ENCODE measurements around the gene SAA2. TPM values are rescaled to one million over a fixed set of nuclear protein-coding genes. Genes with fewer than 3 reads are reported as not detected.
A peak's percentile ranks its signal among the peaks of the same experiment; 100 is the strongest.
"Not testable (repeated sequence)": the region's sequence is repeated elsewhere in the genome, so short reads cannot be mapped to it uniquely, and the experiment has no call there.

The SAA2 gene
- total RNA-seq, 1 experiment from 2014 or later = not detected

DNA sequence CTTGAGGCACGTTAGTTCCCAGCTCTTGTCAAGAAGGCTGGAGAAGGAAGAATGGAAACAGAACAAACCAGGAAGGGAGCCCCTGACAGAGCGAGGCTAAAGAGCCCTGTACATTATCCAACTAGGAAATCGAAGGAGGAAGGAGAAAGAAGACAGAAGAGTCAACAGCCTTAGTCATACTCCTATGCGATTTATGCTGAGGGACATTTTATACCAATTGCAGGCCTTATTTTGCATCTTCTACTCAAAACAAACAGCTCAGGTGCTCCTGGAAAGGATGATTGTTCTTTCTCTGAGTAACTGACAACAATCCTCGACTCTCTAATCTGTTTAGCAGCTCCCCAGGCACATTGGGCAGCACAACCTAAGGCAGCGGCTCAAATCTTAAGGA lies 1.3 kb downstream of the SAA2 start:
- DNase-seq (ENCODE audit: low spot score) = not testable (repeated sequence)

DNA sequence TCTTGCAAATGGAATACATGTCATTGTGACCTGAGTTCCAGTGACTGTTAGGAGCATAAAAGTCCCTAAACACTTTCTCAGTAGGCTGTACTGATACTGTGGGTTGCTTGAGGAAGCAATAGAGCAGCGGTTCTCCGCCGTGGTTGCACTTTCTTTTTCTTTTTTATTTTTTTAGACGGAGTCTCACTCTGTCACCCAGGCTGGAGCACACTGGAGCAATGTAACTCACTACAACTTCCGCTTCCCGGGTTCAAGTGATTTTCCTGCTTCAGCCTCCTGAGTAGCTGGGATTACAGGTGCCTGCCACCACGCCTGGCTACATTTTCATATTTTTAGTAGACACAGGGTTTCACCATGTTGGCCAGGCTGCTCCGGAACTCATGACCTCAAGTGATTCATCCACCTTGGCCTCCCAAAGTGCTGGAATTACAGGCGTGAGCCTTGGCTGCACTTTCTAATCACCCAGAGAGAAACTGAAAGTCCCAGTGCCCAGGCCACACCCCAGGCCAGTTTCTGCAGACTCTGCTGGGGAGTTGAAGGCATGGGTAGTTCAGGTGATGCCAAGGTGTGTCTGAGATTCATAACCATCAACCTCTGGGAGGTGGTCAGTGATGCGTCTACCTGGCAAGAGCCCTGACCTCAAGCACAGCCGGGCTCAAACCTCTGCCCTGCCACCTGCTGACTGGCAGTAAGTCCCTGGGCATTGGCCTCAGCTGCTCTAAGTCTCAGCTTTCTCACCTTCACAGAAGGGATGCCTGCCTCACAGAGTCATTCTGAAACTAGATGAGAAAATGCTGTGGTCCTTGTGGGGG lies 1.9 kb downstream of the SAA2 start:
- DNase-seq (ENCODE audit: low spot score) = not testable (repeated sequence)

GRCh38 chr11:18245396-18245795 lies 3.1 kb downstream of the SAA2 start:
- no peak for DNase-seq (ENCODE audit: low spot score)

- peak; percentile 77 for DNase-seq (ENCODE audit: low spot score)
These were observed 4.6 kb downstream of the SAA2 start for GRCh38 chr11:18243783-18244362.

- no peak for DNase-seq (ENCODE audit: low spot score)
These were observed 8.8 kb downstream of the SAA2 start for GRCh38 chr11:18239655-18240054.

DNA sequence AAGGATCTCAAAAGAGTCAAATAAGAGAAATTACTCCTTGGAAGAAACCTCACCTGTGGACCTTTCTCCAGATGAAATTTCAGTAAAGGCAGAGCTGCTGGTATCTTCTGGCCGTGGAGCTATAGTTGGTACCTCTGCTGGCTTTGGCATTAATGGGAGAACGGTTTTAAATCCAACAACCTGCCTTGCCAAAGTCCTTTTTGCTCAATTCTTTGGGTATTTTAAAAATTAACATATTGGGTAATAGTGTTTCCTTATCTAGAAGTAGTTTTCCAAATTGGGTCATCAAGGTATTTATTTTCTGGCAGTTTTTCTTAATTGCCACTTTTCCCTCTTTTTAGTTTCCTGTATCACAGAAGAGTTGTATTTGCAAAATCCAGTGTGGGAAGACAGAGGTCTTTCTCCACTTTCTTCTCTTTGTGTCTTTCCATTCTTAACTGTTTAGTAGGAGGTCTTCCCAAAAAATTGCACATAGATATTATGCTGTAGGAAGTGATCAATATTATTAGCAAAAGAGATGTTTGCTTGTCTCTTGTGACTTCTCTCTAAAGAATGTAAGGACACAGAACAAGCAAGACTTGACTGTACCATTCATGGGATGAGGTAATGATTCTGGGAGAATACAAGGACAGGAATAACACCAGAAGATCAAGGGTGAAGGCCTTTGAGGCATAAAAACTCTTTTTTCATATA lies 11.7 kb downstream of the SAA2 start, which contains the start of gene SAA4:
SAA4 (minus strand) TSS at position 139 of the 693 bp plus-strand sequence. CDS start 876 bp downstream, outside the sequence.
- DNase-seq (ENCODE audit: low spot score) = no peak

GRCh38 chr11:18235394-18236334 lies 12.8 kb downstream of the SAA2 start:
- no peak for DNase-seq (ENCODE audit: low spot score)

DNA sequence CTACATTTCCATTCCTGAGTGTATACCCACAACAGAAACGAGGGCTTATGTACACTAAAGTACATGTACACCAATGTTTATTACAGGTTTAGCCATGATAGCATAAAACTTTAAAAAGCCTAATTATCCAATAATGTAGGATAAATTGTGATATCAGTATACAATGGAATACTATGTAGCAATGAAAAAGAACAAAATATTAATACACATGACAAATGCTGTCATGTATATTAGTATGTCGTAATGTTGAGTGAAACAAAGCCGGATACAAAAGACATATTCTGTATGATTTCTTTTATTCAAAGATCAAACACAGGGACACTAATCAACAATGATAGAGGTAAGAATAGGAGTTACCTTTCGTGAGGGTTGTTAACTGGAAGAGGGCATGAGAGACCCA lies 14.6 kb downstream of the SAA2 start:
- DNase-seq (ENCODE audit: low spot score) = no peak

DNA sequence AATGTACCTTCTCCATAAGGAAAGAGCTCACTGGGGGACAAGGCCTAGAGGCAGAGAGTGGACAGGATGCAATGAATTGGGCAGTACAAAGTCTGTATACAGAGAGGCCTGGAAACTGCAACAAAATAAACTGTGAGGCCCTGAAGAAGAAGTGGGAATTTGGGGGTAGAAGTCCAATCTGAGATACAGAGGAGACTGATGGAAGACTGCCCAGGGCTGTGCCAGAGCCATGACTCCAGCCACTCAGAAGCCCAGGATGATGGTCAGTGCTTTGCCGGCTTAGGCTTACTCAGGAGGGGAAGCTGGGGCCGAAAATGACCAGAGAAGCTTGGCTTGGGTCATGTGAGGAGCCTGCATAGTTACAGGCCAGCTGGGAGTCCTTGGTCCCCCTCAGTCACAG lies 17.6 kb downstream of the SAA2 start:
- no peak for DNase-seq (ENCODE audit: low spot score)

- no peak for DNase-seq (ENCODE audit: low spot score)
These were observed 19.0 kb downstream of the SAA2 start for GRCh38 chr11:18229501-18229900.

GRCh38 chr11:18225913-18226312 lies 22.6 kb downstream of the SAA2 start:
- DNase-seq (ENCODE audit: low spot score) = no peak

- no peak for DNase-seq (ENCODE audit: low spot score)
These were observed 24.7 kb downstream of the SAA2 start for GRCh38 chr11:18223591-18224387.

DNA sequence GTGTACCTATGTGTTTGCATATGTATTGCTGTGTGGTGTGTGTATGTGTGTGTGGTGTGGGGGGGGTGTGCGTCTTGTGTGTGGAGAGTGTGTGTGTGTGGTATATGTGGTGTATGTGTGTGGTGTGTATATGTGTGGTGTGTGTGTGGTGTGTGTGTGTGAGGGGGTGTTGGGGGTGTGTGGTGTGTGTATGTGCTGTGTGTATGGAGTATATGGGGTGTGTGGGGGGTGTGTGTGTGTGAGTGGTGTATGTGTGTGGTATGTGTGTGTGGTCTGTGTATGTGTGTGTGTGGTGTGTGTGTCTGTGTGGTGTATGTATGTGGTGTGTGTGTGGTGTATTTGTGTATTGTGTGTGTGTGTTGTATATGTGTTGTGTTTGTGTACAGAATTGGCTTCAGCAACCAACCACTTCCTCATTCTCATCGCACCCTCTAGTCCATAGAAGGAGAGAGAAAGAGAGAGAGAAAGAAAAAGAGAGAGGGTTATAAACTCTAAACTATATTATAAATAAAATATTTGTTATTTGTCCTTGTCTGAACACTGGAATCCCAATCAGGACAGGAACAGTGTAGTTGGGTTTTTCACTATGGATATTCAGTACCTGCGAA lies 25.6 kb downstream of the SAA2 start:
- DNase-seq (ENCODE audit: low spot score) = no peak

- no peak for DNase-seq (ENCODE audit: low spot score)
These were observed 27.1 kb downstream of the SAA2 start for GRCh38 chr11:18221274-18221876.

GRCh38 chr11:18209058-18209457 lies 39.4 kb downstream of the SAA2 start:
- DNase-seq (ENCODE audit: low spot score) = no peak

DNA sequence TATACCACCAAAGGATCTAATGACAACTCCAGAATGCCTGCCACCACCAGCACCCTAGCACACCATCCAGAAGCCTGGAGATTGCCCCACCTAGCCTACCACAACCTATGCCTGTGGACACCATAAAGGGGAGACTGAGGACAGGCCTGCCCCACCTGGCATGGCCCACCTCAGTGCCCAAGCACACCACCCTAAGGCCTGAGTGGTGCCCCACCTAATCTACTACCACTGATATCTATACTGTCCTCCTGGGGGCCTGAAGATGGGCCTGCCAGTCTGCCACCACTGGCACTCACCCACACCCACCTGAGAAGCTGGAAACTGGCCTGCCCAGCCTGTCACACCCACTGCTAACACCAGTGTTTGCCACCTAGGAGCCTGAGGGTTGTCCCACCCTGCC lies 43.7 kb downstream of the SAA2 start:
- no peak for DNase-seq (ENCODE audit: low spot score)

DNA sequence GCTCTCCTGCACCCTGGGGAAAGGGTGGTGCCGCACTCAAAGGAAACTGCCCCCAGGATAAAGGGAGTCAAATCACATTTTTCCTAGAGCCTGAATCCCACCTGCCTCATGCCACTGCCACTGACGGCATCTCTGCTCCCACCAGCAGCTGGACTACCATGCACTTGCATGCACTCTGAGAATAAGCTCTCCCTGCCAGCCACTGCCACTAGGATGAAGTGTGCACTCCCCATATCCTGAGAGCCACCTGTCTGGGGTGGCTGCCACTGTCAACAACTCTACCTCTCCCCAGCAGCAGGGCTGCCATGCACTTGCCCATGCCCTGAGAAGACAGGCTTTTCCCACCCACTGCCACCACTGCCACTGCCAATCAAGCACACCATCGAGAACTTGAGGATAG lies 44.2 kb downstream of the SAA2 start:
- no peak for DNase-seq (ENCODE audit: low spot score)

GRCh38 chr11:18203723-18204122 lies 44.7 kb downstream of the SAA2 start:
- DNase-seq (ENCODE audit: low spot score) = no peak

GRCh38 chr11:18197738-18198137 lies 50.7 kb downstream of the SAA2 start:
- not testable (repeated sequence) for DNase-seq (ENCODE audit: low spot score)

- no peak for DNase-seq (ENCODE audit: low spot score)
These were observed 51.9 kb downstream of the SAA2 start for GRCh38 chr11:18196532-18196931.
